Measurements from ENCODE around the gene MOCOS. TPM values are rescaled to one million over a fixed set of nuclear protein-coding genes. Genes with fewer than 3 reads are reported as not detected.

MOCOS gene
- total and polyA plus RNA-seq, 11 donors, result 0.07 to 1.0 (median 0.26) TPM

DNA sequence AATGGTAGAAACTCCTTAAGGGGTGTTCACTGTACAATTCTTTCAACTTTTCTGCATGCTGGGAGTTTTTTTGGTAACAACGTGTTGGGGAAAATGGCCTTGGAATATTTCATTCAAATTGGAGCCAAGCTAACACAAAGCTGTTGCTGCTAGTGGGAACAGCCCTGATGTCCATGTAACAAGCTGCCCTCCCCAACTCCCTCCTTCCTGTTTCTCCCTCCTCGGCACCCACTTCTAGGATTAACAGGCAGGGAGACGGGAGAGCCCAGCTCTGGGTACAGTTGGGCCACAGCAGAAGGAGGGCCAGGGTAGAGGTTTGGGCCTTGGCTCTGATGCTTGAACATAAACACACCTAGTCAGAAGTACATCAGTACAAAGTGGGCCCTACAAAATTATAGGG, 9.4 kb upstream of the MOCOS start:
- Histone ChIP-seq H3K9me3 (no peaks in the 10 kb centered on the region), H3K4me1 (peaks cover 0 to 21% (median 11%) of the 10 kb centered on the region in 12 donors), H3K27ac (no peak overlapping the region), H3K36me3 (peaks cover 0 to 50% (median 42%) of the 10 kb centered on the region in 9 donors), H3K4me3 (no peak overlapping the region), H3K27me3 (no peaks in the 10 kb centered on the region)
- intact Hi-C loops (cut with DNase I), result no loop called here
- no peak for ATAC-seq
- 78 to 83% (median 80%) methylated on average over 3 of the region's 3 CpGs for WGBS, 4 donors
- no peak for DNase-seq
- no peak for TF ChIP-seq POLR2A (IDR thresholded peaks at IDR 0.05)
- TF ChIP-seq, protein P1, sequence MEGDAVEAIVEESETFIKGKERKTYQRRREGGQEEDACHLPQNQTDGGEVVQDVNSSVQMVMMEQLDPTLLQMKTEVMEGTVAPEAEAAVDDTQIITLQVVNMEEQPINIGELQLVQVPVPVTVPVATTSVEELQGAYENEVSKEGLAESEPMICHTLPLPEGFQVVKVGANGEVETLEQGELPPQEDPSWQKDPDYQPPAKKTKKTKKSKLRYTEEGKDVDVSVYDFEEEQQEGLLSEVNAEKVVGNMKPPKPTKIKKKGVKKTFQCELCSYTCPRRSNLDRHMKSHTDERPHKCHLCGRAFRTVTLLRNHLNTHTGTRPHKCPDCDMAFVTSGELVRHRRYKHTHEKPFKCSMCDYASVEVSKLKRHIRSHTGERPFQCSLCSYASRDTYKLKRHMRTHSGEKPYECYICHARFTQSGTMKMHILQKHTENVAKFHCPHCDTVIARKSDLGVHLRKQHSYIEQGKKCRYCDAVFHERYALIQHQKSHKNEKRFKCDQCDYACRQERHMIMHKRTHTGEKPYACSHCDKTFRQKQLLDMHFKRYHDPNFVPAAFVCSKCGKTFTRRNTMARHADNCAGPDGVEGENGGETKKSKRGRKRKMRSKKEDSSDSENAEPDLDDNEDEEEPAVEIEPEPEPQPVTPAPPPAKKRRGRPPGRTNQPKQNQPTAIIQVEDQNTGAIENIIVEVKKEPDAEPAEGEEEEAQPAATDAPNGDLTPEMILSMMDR (IDR thresholded peaks at IDR 0.05), result no peak

DNA sequence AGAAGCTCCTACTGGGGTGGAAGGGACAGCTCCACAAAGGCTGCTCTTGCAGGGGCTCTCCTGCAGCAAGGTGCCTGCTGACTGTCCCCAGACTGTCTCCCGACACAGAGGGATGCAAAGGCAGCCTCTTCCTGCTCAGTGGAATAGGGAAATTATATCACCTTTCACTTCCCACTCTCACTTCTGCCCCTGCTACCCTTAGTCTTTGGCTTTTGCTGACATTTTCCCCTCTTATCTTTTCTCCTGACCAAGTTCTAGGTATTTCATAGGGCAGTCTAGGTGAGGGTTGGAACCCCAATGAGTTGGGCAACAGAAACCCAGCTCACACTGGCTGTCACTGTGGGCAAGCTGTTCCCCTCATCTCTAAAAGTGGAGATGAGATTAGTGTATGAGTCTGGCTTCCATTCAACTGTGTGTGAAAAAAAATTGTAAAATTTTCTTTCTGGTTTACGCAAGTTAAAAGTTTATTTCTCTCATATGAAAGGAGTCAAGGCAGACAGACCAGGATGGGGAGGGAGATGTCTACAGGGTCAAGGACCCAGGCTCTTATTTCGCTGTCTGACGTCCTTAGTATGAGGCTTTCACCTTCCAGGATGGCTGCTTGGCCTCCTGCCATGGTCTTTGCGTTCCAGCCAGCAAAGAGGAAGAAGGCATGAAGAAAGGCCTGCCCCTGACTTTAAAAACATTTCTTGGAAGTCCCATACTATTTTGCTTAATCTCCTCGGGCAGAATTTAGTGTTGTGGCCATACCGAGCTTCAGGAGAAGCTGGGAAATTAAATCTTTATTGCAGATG, 7.5 kb upstream of the MOCOS start:
- Histone ChIP-seq H3K9me3 (no peaks in the 10 kb centered on the region), H3K27ac (peak overlapping the region in 7 of 12 donors; percentile 3 to 76 (median 26)), H3K27me3 (no peaks in the 10 kb centered on the region), H3K36me3 (peaks cover 0 to 31% (median 26%) of the 10 kb centered on the region in 9 donors), H3K4me3 (no peak overlapping the region), H3K4me1 (peaks cover 0 to 21% (median 11%) of the 10 kb centered on the region in 12 donors)
- WGBS, 4 donors, result 14 to 20% (median 14%) methylated on average over 7 of the region's 7 CpGs
- ATAC-seq (peak in 3 of 4 donors; percentile 39 to 65 (median 57)), DNase-seq (peak; percentile 63 to 79 (median 65))
- intact Hi-C loops (cut with DNase I), result loop anchor here in 6 of 10 donors (10.0 kb wide), 4 partner anchors 45 to 395 kb away; no protein-coding TSS in a partner anchor
- TF ChIP-seq, protein P1 (IDR thresholded peaks at IDR 0.05), result no peak
- no peak for TF ChIP-seq POLR2A (IDR thresholded peaks at IDR 0.05)

DNA sequence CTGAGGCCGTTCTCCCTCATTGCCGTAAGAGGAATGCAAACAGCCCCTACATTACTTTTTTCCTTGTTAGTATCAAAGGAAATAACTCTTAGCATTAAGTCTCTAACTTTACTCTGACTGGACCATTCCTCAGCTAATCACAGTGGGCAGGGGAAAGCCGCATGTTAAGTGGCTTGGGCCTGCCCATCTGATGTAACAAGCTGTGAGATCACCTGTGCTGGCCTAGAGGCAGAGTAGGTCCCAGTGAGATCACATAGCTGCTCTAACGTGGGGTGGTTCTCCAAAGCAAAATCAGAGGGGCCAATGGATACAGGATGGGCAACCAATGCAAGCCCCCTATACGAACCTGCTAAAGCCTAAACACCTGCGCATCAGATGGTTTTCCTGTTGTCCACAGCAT, 5.9 kb upstream of the MOCOS start:
- no peak for DNase-seq
- no peak for ATAC-seq
- no peaks in the 10 kb centered on the region for H3K9me3 ChIP-seq
- no peak overlapping the region for H3K4me3 ChIP-seq
- 88 to 92% (median 90%) methylated on average over 6 of the region's 6 CpGs for WGBS, 4 donors
- peaks cover 0 to 24% (median 11%) of the 10 kb centered on the region in 12 donors for H3K4me1 ChIP-seq
- H3K27ac ChIP-seq, result no peak overlapping the region
- intact Hi-C loops (cut with DNase I), result loop anchor here in 6 of 10 donors (10.0 kb wide), 4 partner anchors 47 to 393 kb away; no protein-coding TSS in a partner anchor
- H3K36me3 ChIP-seq, result peaks cover 0 to 14% (median 10%) of the 10 kb centered on the region in 9 donors
- TF ChIP-seq, protein P1 (IDR thresholded peaks at IDR 0.05), result no peak
- TF ChIP-seq POLR2A (IDR thresholded peaks at IDR 0.05), result no peak
- peaks cover 0 to 4% (median 0%) of the 10 kb centered on the region in 9 donors for H3K27me3 ChIP-seq

DNA sequence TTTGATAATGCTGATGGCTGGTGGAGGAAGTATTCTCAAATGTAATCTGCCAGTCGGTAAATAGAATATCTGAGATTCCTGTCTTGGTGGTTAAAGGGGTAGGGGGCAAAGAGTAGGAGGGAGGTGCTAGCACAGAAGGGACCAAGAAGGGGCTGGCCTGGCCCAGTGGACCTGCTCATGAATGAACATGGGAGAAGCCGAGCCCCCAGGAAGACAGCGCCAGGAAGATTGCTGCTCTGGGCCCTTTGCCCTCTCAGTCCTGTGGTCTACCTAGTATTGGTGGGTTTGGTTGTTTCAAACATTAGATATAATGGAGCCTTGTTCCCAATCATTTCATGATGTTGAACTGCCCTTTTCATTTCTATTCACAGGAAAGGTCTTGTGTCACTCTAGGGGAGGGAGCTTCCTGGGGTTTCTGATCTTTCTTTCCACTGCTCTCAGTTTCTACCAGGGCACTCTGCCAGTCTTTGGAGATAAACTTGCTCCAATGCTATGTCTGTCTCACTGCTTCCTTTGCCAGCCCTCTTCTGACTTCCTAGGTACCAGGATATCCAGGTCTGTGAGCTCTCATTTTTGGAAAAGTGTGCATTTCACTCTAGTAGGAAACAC, 5.3 kb upstream of the MOCOS start:
- H3K4me1 ChIP-seq, result peaks cover 0 to 30% (median 11%) of the 10 kb centered on the region in 12 donors
- WGBS, 4 donors, result 73 to 81% (median 79%) methylated on average over 3 of the region's 3 CpGs
- TF ChIP-seq, protein P1 (IDR thresholded peaks at IDR 0.05), result no peak
- no peak for TF ChIP-seq POLR2A (IDR thresholded peaks at IDR 0.05)
- no peak overlapping the region for H3K4me3 ChIP-seq
- no peaks in the 10 kb centered on the region for H3K9me3 ChIP-seq
- H3K27ac ChIP-seq, result no peak overlapping the region
- peak in 3 of 4 donors; percentile 37 to 61 (median 60) for ATAC-seq
- intact Hi-C loops (cut with DNase I), result loop anchor here in 6 of 10 donors (10.0 kb wide), 4 partner anchors 47 to 393 kb away; no protein-coding TSS in a partner anchor
- H3K27me3 ChIP-seq, result peaks cover 0 to 4% (median 0%) of the 10 kb centered on the region in 9 donors
- H3K36me3 ChIP-seq, result peaks cover 0 to 9% (median 4%) of the 10 kb centered on the region in 9 donors
- DNase-seq, result no peak
